Neuronal stem cell (in vitro differentiated cells): ENCODE data around the gene ELF5. TPM values are rescaled to one million over a fixed set of nuclear protein-coding genes. Genes with fewer than 3 reads are reported as not detected.

ENCODE experiments used
- DNase-seq: peaks from one replicate; pipeline ENCODE4 v3.0.0-alpha.2; 2013; ENCODE audit warnings: low spot score
- H2AFZ ChIP-seq: one replicate; pipeline ENCODE4 v1.6.1; 2013; ENCODE audit warnings: mild to moderate bottlenecking, low read length, inconsistent platforms
- H2AK5ac ChIP-seq: 2 replicates; pipeline ENCODE4 v1.6.1; 2013; ENCODE audit warnings: low read depth, mild to moderate bottlenecking, inconsistent platforms, low read length, moderate library complexity, mixed read lengths
- H2BK120ac ChIP-seq: 2 replicates; pipeline ENCODE4 v1.6.1; 2013; ENCODE audit warnings: low read depth, mild to moderate bottlenecking, inconsistent platforms, low read length, moderate library complexity, mixed read lengths
- H2BK12ac ChIP-seq: one replicate; pipeline ENCODE4 v1.6.1; 2013; ENCODE audit warnings: low read length, inconsistent platforms
- H2BK15ac ChIP-seq: 2 replicates; pipeline ENCODE4 v1.6.1; 2013; ENCODE audit warnings: mild to moderate bottlenecking, low read length, inconsistent platforms, mixed read lengths
- H2BK5ac ChIP-seq: one replicate; pipeline ENCODE4 v1.6.1; 2013; ENCODE audit warnings: inconsistent platforms, mild to moderate bottlenecking, low read length, moderate library complexity
- H3K14ac ChIP-seq: one replicate; pipeline ENCODE4 v1.6.1; 2013; ENCODE audit warnings: low read length, inconsistent platforms
- H3K18ac ChIP-seq: 2 replicates; pipeline ENCODE4 v1.6.1; 2013; ENCODE audit warnings: low read length, inconsistent platforms
- H3K23ac ChIP-seq: 2 replicates; pipeline ENCODE4 v1.6.1; 2013; ENCODE audit warnings: low read depth, mild to moderate bottlenecking, mixed read lengths, low read length, inconsistent platforms; ENCODE audit not compliant: poor library complexity
- H3K27ac ChIP-seq: replicated peaks from 3 replicates; pipeline ENCODE4 v1.5.1; 2013; ENCODE audit warnings: low read length, inconsistent platforms
- H3K27me3 ChIP-seq, 3 experiments: 2 replicates each; pipeline ENCODE4 v1.6.1; 2013; ENCODE audit warnings: low read length in 3 of 3, mild to moderate bottlenecking in 2 of 3, inconsistent platforms in 1 of 3, low read depth in 1 of 3, mixed read lengths in 1 of 3, moderate library complexity in 1 of 3; ENCODE audit not compliant: control insufficient read depth in 3 of 3, insufficient read depth in 3 of 3
- H3K36me3 ChIP-seq, 2 donors: replicated peaks in 1 of 2; 2 replicates each; pipeline ENCODE4 v1.6.1; 2013; ENCODE audit warnings: low read length in 2 of 2; ENCODE audit not compliant: control insufficient read depth in 2 of 2, insufficient read depth in 2 of 2
- H3K4ac ChIP-seq: 2 replicates; pipeline ENCODE4 v1.6.1; 2013; ENCODE audit warnings: inconsistent platforms, mild to moderate bottlenecking, low read length, moderate library complexity
- H3K4me1 ChIP-seq, 2 donors: 1 replicate in 1 of 2; 2 replicates in 1 of 2; pipeline ENCODE4 v1.6.1; 2013; ENCODE audit warnings: low read length in 2 of 2, low read depth in 1 of 2; ENCODE audit not compliant: control insufficient read depth in 2 of 2, insufficient read depth in 1 of 2
- H3K4me2 ChIP-seq: one replicate; pipeline ENCODE4 v1.6.1; 2013; ENCODE audit warnings: mild to moderate bottlenecking, low read length, inconsistent platforms; ENCODE audit not compliant: insufficient read depth, poor library complexity, severe bottlenecking
- H3K4me3 ChIP-seq, 2 donors: 2 replicates each; pipeline ENCODE4 v1.5.1; 2013; ENCODE audit warnings: low read length in 2 of 2, mild to moderate bottlenecking in 2 of 2, inconsistent platforms in 1 of 2, moderate library complexity in 1 of 2
- H3K79me1 ChIP-seq: one replicate; pipeline ENCODE4 v1.6.1; 2013; ENCODE audit warnings: low read depth, mild to moderate bottlenecking, inconsistent platforms, low read length, moderate library complexity
- H3K9ac ChIP-seq: one replicate; pipeline ENCODE4 v1.6.1; 2013; ENCODE audit warnings: mild to moderate bottlenecking, low read depth, low read length, inconsistent platforms; ENCODE audit not compliant: poor library complexity
- H3K9me3 ChIP-seq, 2 donors: replicated peaks in 1 of 2; 2 replicates each; pipeline versions ENCODE3 to v1.6.1; 2013; ENCODE audit warnings: low read length in 2 of 2, mild to moderate bottlenecking in 2 of 2, inconsistent platforms in 1 of 2, low read depth in 1 of 2, mixed read lengths in 1 of 2, moderate library complexity in 1 of 2; ENCODE audit not compliant: control insufficient read depth in 2 of 2, insufficient read depth in 1 of 2
- H4K8ac ChIP-seq: one replicate; pipeline ENCODE4 v1.6.1; 2013; ENCODE audit warnings: low read depth, mild to moderate bottlenecking, inconsistent platforms, low read length, moderate library complexity
- H4K91ac ChIP-seq: one replicate; pipeline ENCODE4 v1.6.1; 2013; ENCODE audit warnings: low read length, low read depth, mild to moderate bottlenecking, inconsistent platforms; ENCODE audit not compliant: poor library complexity
- WGBS, 2 donors: extraction: QIAGEN DNeasy Blood & Tissue Kit; methylation state at CpG; one replicate each; pipeline ENCODE4 v1.1.7; 2013; ENCODE audit warnings: missing lambda C conversion rate in 2 of 2, mixed read lengths in 1 of 2; ENCODE audit not compliant: insufficient read length in 2 of 2, insufficient replicate concordance in 1 of 2; ENCODE audit errors: extremely low coverage in 2 of 2; 5-methylcytosine and 5-hydroxymethylcytosine counted together
- polyA plus RNA-seq, 2 experiments: library from polyadenylated mRNA; stranded (reverse); fragments of 200-250 nt; gene quantifications; one replicate each; pipeline ENCODE4 v1.2.3, GENCODE V29; 2013

The ELF5 gene
- polyA plus RNA-seq (2013, experiment 1 of 2): 0.04 TPM
- polyA plus RNA-seq (2013, experiment 2 of 2): not detected

GRCh38 chr11:34513682-34514449 is at the start of gene ELF5:
Gene ELF5, minus strand, starts transcription at chr11:34513794. Its CDS starts 8,045 bp downstream, at chr11:34505749.
- Histone ChIP-seq H2AK5ac (peak within 1 kb of the TSS; percentile 9), H2BK120ac (peak within 1 kb of the TSS; percentile 27), H3K4ac (no peak within 1 kb of the TSS), H3K9me3 (no peaks in the 10 kb centered on the region), H3K23ac (no peak within 1 kb of the TSS), H3K27me3 (peaks cover 0 to 8% (median 0%) of the 10 kb centered on the region in 3 experiments), H3K4me3 (no peak within 1 kb of the TSS), H3K4me1 (peaks cover 0 to 10% of the 10 kb centered on the region in 2 donors), H3K36me3 (no peaks in the 10 kb centered on the region), H4K8ac (peak within 1 kb of the TSS; percentile 44), H3K18ac (peak within 1 kb of the TSS; percentile 83), H2BK5ac (no peak within 1 kb of the TSS), H3K27ac (no peak within 1 kb of the TSS), H3K14ac (no peak within 1 kb of the TSS), H3K4me2 (no peak within 1 kb of the TSS), H2BK15ac (peak within 1 kb of the TSS; percentile 78), H3K79me1 (no peaks in the 10 kb centered on the region), H4K91ac (no peak within 1 kb of the TSS), H3K9ac (no peak within 1 kb of the TSS), H2BK12ac (no peak within 1 kb of the TSS), H2AFZ (peak within 1 kb of the TSS; percentile 69)
- WGBS, 2 donors: no CpG with 5 or more reads among the region's 17 CpGs
- DNase-seq: no peak

GRCh38 chr11:34562976-34563375 is 49.4 kb upstream of the ELF5 start:
- Histone ChIP-seq H4K91ac (no peak overlapping the region), H3K18ac (no peak overlapping the region), H2AFZ (no peak overlapping the region), H3K79me1 (no peaks in the 10 kb centered on the region), H3K23ac (no peak overlapping the region), H3K4me1 (peaks cover 0 to 7% of the 10 kb centered on the region in 2 donors), H3K4me2 (no peak overlapping the region), H3K4me3 (no peak overlapping the region), H3K4ac (no peak overlapping the region), H2BK15ac (no peak overlapping the region), H3K9me3 (no peaks in the 10 kb centered on the region), H2BK120ac (no peak overlapping the region), H3K27me3 (peaks cover 0 to 9% (median 0%) of the 10 kb centered on the region in 3 experiments), H2BK5ac (no peak overlapping the region), H3K36me3 (no peaks in the 10 kb centered on the region), H2AK5ac (no peak overlapping the region), H2BK12ac (no peak overlapping the region), H4K8ac (no peak overlapping the region), H3K14ac (no peak overlapping the region), H3K9ac (no peak overlapping the region), H3K27ac (no peak overlapping the region)
- no CpG with 5 or more reads among the region's 2 CpGs for WGBS, 2 donors
- no peak for DNase-seq

GRCh38 chr11:34560511-34560910 is 46.9 kb upstream of the ELF5 start:
- no peak overlapping the region for H2AFZ ChIP-seq
- no peak overlapping the region for H3K4me2 ChIP-seq
- no peak overlapping the region for H2AK5ac ChIP-seq
- H4K91ac ChIP-seq: no peak overlapping the region
- H3K27ac ChIP-seq: no peak overlapping the region
- H2BK5ac ChIP-seq: no peak overlapping the region
- no peak overlapping the region for H3K18ac ChIP-seq
- no peak overlapping the region for H2BK15ac ChIP-seq
- no peak overlapping the region for H3K14ac ChIP-seq
- H3K23ac ChIP-seq: no peak overlapping the region
- no peak overlapping the region for H2BK120ac ChIP-seq
- peaks cover 0 to 1% of the 10 kb centered on the region in 2 donors for H3K9me3 ChIP-seq
- no peak overlapping the region for H2BK12ac ChIP-seq
- H3K9ac ChIP-seq: no peak overlapping the region
- H3K4ac ChIP-seq: no peak overlapping the region
- H3K79me1 ChIP-seq: no peaks in the 10 kb centered on the region
- H3K4me3 ChIP-seq: no peak overlapping the region
- no peaks in the 10 kb centered on the region for H3K36me3 ChIP-seq
- DNase-seq: no peak
- peaks cover 0 to 5% (median 0%) of the 10 kb centered on the region in 3 experiments for H3K27me3 ChIP-seq
- WGBS, 2 donors: no CpG with 5 or more reads among the region's 4 CpGs
- peaks cover 0 to 5% of the 10 kb centered on the region in 2 donors for H3K4me1 ChIP-seq
- H4K8ac ChIP-seq: no peak overlapping the region

- H3K9me3 ChIP-seq: peaks cover 0 to 1% of the 10 kb centered on the region in 2 donors
- no peaks in the 10 kb centered on the region for H3K36me3 ChIP-seq
- no peak overlapping the region for H2AFZ ChIP-seq
- H3K79me1 ChIP-seq: no peaks in the 10 kb centered on the region
- no peak overlapping the region for H3K9ac ChIP-seq
- H2BK12ac ChIP-seq: no peak overlapping the region
- H3K4me3 ChIP-seq: no peak overlapping the region
- H3K18ac ChIP-seq: no peak overlapping the region
- no peak overlapping the region for H3K23ac ChIP-seq
- no peak overlapping the region for H4K91ac ChIP-seq
- no peak overlapping the region for H3K4ac ChIP-seq
- H4K8ac ChIP-seq: no peak overlapping the region
- peaks cover 0 to 8% (median 0%) of the 10 kb centered on the region in 3 experiments for H3K27me3 ChIP-seq
- H2AK5ac ChIP-seq: no peak overlapping the region
- H3K4me2 ChIP-seq: no peak overlapping the region
- no peak overlapping the region for H2BK120ac ChIP-seq
- no peaks in the 10 kb centered on the region for H3K4me1 ChIP-seq
- no peak overlapping the region for H2BK5ac ChIP-seq
- H2BK15ac ChIP-seq: no peak overlapping the region
- no peak overlapping the region for H3K14ac ChIP-seq
- no peak for DNase-seq
- WGBS, 2 donors: no CpG with 5 or more reads among the region's 4 CpGs
- no peak overlapping the region for H3K27ac ChIP-seq
These were observed 45.1 kb upstream of the ELF5 start for GRCh38 chr11:34558673-34559072.
